Bone marrow (tissue), 2 donors: ENCODE data around the gene NRSN2.
"Not testable (repeated sequence)": the region's sequence is repeated elsewhere in the genome, so short reads cannot be mapped to it uniquely, and the experiment has no call there.

Experiments
- DNase-seq, 2 donors: peaks; one replicate each; lab custom pipeline; 2025; lab: John Stamatoyannopoulos, UW

The NRSN2 gene

DNA sequence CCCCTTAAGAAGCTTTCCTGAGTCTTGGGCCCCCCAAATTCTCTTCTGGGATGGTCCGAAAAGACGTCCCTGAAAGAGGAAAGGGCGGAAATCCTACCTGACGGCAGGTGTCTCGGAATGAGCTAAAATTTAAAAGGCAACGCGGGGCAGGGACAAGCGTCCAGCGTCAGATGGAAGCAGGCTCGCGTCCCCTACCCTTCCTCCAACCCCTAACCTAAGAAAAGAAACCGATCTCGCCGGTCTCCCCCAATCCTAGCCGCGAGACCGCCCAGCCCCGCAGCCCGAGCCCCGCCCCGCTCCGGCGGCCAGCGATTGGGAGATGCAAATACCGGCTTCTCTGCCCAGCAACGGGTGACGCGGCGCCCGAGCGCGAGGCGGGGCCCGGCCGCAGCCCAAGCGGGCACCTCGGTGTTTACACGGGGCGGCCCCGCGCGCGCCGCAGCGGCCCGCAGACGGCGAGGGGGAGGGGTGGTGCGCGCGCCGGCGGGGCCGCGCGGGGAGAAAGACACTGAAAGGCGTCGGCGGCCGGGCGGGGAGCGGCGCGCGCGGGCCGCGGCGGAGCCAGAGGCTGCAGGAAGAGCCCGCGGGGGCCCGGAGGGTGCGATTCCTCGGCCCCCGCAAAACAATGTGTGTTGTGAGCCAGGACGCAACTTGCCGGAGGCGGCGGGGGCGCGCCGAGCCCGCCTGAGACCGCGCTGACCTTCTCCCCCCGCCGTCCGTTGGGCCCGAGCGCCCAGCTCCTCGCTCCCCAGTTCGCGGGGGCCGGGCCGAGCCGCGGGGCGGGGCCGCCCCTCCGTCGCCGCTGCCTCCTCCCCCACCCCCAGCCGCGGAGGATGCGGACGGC lies 21.6 kb upstream of the NRSN2 start, which contains the start of gene SOX12:
TSS of gene SOX12 (plus strand) at position 508 of the 844 bp plus-strand sequence. CDS start 373 bp downstream, outside the sequence.
- DNase-seq, result peak; percentile 82 to 84

GRCh38 chr20:325889-326644 lies 20.8 kb upstream of the NRSN2 start:
- no peak for DNase-seq

GRCh38 chr20:326645-327185 lies 20.2 kb upstream of the NRSN2 start:
- DNase-seq, result no peak

GRCh38 chr20:327186-328026 lies 19.5 kb upstream of the NRSN2 start:
- DNase-seq, result peak in 1 of 2 donors; percentile 62

DNA sequence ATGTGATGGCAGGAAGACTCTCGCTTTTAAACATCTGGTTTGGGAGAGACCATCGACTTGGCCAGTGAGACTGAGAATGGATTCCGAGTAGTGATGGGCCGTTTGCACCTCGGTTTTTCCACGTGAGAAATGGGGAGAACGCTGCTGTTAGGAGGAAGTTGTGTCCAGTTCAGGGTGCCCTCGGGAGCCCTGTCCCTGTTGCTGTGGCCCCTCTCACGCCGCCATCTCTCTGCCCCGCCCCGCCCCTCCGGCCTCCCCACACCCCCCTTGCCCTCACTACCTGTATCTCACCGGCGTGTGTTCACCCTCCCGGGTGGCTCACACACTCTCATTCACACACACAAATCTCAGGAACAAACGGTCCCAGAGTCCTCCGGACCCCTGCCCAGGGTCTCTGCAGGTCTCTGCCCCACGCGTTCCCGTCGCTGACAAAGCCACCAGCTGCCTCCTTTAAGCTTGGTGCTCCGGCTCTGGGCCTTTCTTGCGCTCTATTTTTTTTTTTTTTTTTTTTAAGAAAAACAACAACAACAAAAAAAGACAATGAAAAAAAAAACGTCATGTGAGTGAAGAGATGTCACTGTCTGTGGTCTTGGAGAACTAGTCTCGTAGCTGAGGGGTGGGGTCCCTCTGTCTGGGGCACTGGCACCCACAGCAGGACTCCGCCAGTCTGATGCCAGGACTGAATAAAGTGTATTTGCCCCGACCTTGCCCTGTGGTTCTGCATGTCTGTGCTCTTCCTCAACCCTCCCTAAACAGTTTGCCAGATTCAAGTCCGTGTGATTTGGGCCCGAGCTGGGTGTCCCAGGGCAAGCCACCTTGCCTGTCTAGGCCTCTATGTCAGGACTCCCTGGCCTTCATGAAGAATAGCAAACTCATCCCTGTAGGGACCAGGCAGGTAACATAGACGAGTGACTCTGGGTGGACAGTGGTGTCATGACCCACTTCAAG lies 18.6 kb upstream of the NRSN2 start:
- no peak for DNase-seq

- DNase-seq, result no peak
Observed at GRCh38 chr20:328975-329695, 17.8 kb upstream of the NRSN2 start.

DNA sequence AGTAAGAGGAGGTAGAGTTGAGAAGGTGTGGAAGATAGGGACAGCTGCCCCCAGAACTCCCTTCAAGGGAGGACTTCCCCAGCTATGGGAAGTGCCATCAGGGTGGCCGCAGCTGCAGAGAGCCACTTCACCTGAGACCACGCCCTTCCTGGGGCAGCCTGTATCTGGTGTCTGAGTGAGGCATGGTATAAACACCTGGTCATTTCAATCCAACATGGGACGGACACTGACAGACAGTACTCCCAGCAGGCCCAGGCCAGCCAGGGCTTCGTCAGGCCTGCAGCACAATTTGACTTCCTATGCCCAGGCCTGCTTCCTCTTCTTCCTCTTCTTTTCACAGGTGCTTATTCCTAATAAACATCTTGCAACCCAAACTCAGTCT lies 17.1 kb upstream of the NRSN2 start:
- no peak for DNase-seq

- DNase-seq, result peak in 1 of 2 donors; percentile 80
Observed at GRCh38 chr20:330233-331149, 16.4 kb upstream of the NRSN2 start.

- no peak for DNase-seq
Observed at GRCh38 chr20:334578-334977, 12.3 kb upstream of the NRSN2 start.

DNA sequence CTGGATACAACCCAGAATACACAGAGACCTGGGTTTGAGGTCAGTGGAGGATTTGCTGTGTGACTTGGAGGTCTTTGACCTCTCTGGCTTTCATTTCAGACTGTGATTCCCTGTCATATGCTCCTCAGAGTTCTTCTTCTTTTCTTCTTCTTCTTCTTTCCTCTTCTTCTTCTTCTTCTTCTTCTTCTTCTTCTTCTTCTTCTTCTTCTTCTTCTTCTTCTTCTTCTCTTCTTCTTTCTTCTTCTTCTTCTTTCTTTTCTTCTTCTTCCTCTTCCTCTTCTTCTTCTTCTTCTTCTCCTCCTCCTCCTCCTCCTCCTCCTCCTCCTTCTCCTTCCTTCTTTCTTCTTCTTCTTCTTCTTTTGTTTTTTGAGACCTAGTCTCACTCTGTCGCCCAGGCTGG lies 10.9 kb upstream of the NRSN2 start:
- DNase-seq, result not testable (repeated sequence)

DNA sequence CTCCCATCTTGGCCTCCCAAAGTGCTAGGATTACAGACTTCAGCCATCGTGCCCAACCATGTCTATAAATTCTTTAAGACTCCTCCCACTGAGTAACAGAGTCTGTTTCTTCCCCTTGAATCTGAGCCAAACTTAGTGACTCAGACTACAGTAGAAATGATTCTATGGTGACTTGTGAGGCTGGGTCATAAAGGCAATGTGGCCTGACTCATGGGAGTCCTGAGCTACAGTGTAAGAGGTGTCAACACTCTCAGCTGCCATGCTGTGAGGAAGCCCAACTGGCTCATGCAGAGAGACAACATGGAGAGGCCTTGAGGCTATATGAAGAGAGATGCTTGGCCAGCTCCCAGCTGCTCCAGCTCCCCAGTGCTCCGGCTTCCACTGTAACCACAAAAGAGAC lies 5.2 kb upstream of the NRSN2 start:
- peak in 1 of 2 donors; percentile 45 for DNase-seq

GRCh38 chr20:343107-343506 lies 3.8 kb upstream of the NRSN2 start:
- DNase-seq, result no peak

GRCh38 chr20:346033-346639 lies 775 bp upstream of the NRSN2 start:
- no peak for DNase-seq

- DNase-seq, result no peak
Observed at GRCh38 chr20:347317-347639, 367 bp downstream of the NRSN2 start.

GRCh38 chr20:347640-348484 lies 951 bp downstream of the NRSN2 start:
- DNase-seq, result peak; percentile 49

DNA sequence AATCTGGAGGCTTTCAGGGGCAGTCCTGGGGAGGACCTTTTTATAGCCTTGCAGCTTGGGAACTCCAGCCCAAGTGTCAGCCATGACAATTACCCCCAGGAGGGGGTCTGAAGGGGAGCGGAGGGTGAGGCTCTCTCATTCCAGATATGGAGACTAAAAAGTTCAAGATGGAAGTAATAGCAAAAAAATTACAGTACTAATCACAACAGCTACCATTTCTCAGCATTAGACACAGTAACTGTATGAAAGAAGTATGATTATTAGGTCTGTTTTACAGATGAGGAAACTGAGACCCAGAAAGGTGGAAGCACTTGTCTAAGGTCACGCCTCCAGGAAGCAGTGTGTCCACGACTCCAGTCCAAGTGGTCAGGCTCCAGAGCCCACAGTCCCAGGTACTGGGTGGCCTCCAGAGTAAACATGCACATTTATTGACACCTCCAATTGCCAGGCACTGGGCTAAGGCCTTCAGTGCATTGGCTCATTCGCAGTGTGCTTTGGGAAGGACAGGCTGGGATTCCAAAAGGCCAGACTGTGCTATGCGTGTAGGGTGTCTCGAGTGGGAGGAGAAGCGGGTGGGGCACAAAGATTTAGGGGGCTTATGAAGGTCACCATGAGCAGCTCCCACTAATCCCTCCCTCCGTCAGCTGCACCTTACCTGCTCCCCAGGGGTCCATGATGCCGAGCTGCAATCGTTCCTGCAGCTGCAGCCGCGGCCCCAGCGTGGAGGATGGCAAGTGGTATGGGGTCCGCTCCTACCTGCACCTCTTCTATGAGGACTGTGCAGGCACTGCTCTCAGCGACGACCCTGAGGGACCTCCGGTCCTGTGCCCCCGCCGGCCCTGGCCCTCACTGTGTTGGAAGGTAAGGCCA lies 2.3 kb downstream of the NRSN2 start:
- no peak for DNase-seq

- no peak for DNase-seq
Observed at GRCh38 chr20:353166-353565, 6.3 kb downstream of the NRSN2 start.
